Upper lobe of left lung (tissue), 4 donors: ENCODE data around the gene MAD1L1.

Source experiments
- POLR2AphosphoS5 ChIP-seq, 2 donors: sonication (generic); formaldehyde crosslinking; IDR thresholded peaks; one replicate each; pipeline ENCODE4 v1.5.1; 2017; ENCODE audit warnings: antibody characterized with exemption in 2 of 2
- TF ChIP-seq, protein P1 (sequence below), 6 experiments: fragments of 450-650 bp in 4 of 6; fragments of 200-600 bp in 2 of 6; sonication (generic) in 2 of 6; IDR thresholded peaks; one replicate each; pipeline ENCODE4 v1.5.1; 2016 to 2019; ENCODE audit warnings: antibody characterized with exemption in 6 of 6

DNA sequence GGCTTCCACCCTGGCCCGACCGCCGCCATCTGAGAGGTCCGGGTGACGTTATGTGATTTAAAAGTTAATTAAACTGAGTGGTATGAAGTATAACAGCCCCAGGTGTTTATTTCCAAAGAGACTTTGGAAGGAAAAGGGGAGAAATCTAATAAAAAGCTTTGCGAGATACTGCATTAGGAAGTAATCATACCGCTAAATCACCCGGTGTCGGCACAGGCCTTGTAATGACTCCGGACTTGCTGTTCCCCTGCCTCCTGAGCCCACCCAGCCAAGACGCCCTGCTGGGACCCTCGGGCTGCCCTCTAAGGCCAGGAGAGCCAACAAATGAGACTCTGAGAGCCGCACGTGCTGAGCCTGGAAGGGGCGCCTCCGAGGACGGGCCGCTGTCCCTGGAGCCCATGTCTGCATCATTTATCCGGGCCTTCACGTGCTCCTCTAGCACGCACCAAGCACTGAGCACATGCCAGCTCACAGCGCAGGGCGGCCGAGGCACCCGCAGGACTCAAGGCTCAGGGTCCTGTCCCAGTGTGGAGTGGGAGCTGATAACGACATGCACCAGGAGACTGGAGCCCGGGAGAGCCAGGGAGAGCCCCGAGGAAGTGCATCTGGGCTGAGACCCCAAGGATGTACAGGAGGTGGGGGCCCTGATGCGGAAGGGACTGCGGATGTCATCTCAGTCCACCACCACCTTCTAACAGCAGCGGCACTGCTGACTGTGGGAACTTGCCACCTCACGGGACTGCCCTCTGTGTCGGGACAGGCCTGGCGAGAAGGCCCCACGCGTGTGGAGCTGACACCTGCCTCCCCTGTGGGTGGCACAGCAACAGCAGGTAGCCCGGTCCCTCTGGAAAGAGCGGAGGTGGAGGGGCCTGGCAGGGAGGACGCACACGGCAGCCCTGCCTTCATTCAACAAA, 380.0 kb downstream of the MAD1L1 start:
- TF ChIP-seq, protein P1, sequence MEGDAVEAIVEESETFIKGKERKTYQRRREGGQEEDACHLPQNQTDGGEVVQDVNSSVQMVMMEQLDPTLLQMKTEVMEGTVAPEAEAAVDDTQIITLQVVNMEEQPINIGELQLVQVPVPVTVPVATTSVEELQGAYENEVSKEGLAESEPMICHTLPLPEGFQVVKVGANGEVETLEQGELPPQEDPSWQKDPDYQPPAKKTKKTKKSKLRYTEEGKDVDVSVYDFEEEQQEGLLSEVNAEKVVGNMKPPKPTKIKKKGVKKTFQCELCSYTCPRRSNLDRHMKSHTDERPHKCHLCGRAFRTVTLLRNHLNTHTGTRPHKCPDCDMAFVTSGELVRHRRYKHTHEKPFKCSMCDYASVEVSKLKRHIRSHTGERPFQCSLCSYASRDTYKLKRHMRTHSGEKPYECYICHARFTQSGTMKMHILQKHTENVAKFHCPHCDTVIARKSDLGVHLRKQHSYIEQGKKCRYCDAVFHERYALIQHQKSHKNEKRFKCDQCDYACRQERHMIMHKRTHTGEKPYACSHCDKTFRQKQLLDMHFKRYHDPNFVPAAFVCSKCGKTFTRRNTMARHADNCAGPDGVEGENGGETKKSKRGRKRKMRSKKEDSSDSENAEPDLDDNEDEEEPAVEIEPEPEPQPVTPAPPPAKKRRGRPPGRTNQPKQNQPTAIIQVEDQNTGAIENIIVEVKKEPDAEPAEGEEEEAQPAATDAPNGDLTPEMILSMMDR (IDR thresholded peaks at IDR 0.05) = no peak
- TF ChIP-seq POLR2AphosphoS5 (IDR thresholded peaks at IDR 0.05) = no peak
